ENCODE results near the gene COL4A5.

DNA sequence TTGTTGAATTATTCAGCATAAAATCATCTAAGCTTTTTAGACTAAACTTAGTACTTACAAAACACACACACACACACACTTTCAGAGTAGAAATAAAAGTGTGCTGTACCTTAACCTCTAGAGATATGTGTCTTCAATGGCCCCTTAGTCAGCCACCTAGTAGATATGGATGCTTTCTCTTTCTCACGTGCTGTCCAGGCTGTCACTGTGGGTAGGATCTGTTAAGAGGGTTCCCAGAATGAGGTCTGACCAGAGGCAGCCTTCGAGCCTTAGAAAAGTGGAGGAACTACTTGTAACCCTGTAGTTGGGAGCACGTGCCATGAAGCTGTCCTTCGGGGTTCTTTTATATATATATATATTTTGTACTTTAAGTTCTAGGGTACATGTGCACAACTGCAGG lies 117.9 kb downstream of the COL4A5 start:
- TF ChIP-seq, protein P1, sequence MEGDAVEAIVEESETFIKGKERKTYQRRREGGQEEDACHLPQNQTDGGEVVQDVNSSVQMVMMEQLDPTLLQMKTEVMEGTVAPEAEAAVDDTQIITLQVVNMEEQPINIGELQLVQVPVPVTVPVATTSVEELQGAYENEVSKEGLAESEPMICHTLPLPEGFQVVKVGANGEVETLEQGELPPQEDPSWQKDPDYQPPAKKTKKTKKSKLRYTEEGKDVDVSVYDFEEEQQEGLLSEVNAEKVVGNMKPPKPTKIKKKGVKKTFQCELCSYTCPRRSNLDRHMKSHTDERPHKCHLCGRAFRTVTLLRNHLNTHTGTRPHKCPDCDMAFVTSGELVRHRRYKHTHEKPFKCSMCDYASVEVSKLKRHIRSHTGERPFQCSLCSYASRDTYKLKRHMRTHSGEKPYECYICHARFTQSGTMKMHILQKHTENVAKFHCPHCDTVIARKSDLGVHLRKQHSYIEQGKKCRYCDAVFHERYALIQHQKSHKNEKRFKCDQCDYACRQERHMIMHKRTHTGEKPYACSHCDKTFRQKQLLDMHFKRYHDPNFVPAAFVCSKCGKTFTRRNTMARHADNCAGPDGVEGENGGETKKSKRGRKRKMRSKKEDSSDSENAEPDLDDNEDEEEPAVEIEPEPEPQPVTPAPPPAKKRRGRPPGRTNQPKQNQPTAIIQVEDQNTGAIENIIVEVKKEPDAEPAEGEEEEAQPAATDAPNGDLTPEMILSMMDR (IDR thresholded peaks at IDR 0.05; ENCODE audit: low read length) = no peak
- no peak for TF ChIP-seq EZH2 (IDR thresholded peaks at IDR 0.05; ENCODE audit: borderline replicate concordance, low read length)
